AG04450 (cell line): ENCODE results near the gene PANX2. TPM values are rescaled to one million over a fixed set of nuclear protein-coding genes. Genes with fewer than 3 reads are reported as not detected.
"Not testable (repeated sequence)": the region's sequence is repeated elsewhere in the genome, so short reads cannot be mapped to it uniquely, and the experiment has no call there.

Experiments
- CTCF ChIA-PET: fragments of 300-600, 350-600 bp; formaldehyde crosslinking; extraction: SDS; loops from one replicate; lab custom pipeline; 2022; ENCODE audit warnings: antibody characterized with exemption, inconsistent platforms; lab: Charles Lee
- POLR2A ChIA-PET: fragments of 350-600 bp; formaldehyde crosslinking; extraction: SDS; loops from one replicate; lab custom pipeline; 2021; ENCODE audit warnings: antibody characterized with exemption, inconsistent platforms; lab: Yijun Ruan, JAX
- DNase-seq: peaks from one replicate; pipeline ENCODE4 v3.0.0-alpha.2; 2011; ENCODE audit warnings: low read depth, low spot score
- H3K27ac ChIP-seq: one replicate; pipeline ENCODE4 v1.5.1; 2012; ENCODE audit warnings: low read depth, low read length, control low read depth
- H3K27me3 ChIP-seq: one replicate; pipeline ENCODE4 v1.6.0; 2012; ENCODE audit warnings: low read length; ENCODE audit not compliant: control insufficient read depth, insufficient read depth
- H3K4me3 ChIP-seq: 2 replicates; pipeline ENCODE4 v1.5.1; 2011; ENCODE audit warnings: mild to moderate bottlenecking, low read depth, low read length, control low read depth
- H3K9me3 ChIP-seq: 2 replicates; pipeline ENCODE4 v1.5.1; 2012; ENCODE audit warnings: low read length; ENCODE audit not compliant: control insufficient read depth, insufficient read depth
- polyA plus RNA-seq: library from polyadenylated mRNA; depleted of rRNA; stranded (reverse); fragments of >200 nt; gene quantifications from 2 replicates; pipeline ENCODE4 v1.2.3, GENCODE V29; 2011
- TF ChIP-seq, protein P1 (sequence below): IDR thresholded peaks from 2 replicates; pipeline ENCODE4 v1.5.1; 2011; ENCODE audit warnings: low read depth, low read length, control low read depth, inconsistent platforms

The PANX2 gene
- polyA plus RNA-seq, 1 experiment = 0.93 TPM

DNA sequence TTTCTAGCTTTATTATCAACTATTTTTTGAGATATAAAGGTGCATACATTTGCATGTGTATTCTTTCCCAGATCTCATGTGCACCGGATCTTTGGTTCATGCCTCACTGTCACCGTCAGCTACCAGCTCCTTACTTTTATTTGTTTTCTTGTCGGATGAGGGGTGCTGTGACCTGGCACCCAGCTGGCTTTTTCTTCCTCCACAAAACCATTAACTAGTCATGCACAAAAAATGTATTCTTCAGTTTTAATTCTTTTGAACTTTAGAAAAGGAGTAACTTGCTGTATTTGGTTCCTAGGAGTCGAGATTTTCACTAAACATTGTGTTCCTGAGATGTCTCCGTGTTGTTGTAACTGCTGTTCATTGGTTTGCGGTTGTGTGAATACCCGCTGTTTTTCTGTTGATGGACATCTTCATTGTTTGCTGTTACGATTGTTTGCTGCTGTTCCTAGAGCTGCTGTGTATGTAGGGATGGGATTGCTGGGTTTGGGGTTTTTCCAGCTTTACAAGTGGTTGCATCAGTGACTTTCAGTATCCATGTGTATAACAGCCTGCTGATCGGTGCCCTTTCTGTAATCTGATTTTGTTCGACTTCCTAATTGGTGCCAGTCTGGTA, 41.3 kb upstream of the PANX2 start:
- TF ChIP-seq, protein P1, sequence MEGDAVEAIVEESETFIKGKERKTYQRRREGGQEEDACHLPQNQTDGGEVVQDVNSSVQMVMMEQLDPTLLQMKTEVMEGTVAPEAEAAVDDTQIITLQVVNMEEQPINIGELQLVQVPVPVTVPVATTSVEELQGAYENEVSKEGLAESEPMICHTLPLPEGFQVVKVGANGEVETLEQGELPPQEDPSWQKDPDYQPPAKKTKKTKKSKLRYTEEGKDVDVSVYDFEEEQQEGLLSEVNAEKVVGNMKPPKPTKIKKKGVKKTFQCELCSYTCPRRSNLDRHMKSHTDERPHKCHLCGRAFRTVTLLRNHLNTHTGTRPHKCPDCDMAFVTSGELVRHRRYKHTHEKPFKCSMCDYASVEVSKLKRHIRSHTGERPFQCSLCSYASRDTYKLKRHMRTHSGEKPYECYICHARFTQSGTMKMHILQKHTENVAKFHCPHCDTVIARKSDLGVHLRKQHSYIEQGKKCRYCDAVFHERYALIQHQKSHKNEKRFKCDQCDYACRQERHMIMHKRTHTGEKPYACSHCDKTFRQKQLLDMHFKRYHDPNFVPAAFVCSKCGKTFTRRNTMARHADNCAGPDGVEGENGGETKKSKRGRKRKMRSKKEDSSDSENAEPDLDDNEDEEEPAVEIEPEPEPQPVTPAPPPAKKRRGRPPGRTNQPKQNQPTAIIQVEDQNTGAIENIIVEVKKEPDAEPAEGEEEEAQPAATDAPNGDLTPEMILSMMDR = no peak
- Histone ChIP-seq H3K27me3 (no peaks in the 10 kb centered on the region), H3K4me3 (no peak overlapping the region), H3K27ac (no peak overlapping the region), H3K9me3 (no peaks in the 10 kb centered on the region; the same call in 1 of the 2 replicates)
- POLR2A ChIA-PET = interaction anchor here (0.8 kb wide), 1 partner anchor 13 kb away, joined by 3 read pairs; no protein-coding TSS in a partner anchor
- CTCF ChIA-PET = interaction anchor here (1.4 kb wide), 1 partner anchor 16 kb away, joined by 3 read pairs; no protein-coding TSS in a partner anchor
- no peak for DNase-seq

DNA sequence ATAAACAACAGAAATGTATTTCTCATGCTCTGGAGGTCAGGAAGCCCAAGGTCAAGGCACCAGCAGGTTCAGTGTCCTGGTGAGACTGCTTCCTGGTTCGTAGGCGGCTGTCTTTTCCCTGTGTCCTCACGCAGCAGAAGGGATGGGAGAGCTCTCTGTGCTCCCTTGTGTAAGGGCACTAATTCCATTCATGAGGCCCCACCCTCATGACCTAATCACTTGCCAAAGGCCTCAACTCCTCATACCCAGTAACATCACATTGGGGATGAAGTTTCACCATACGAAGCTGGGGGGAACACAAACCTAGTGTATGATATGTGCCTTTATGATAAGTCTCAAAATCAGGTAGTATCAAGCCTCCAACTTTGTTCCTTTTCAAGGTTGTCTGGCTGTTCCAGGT, 38.6 kb upstream of the PANX2 start:
- H3K27me3 ChIP-seq = no peaks in the 10 kb centered on the region
- no peak for DNase-seq
- TF ChIP-seq, protein P1 = no peak
- CTCF ChIA-PET = no interaction called here
- POLR2A ChIA-PET = no interaction called here
- no peaks in the 10 kb centered on the region for H3K9me3 ChIP-seq
- H3K27ac ChIP-seq = no peak overlapping the region
- no peak overlapping the region for H3K4me3 ChIP-seq

DNA sequence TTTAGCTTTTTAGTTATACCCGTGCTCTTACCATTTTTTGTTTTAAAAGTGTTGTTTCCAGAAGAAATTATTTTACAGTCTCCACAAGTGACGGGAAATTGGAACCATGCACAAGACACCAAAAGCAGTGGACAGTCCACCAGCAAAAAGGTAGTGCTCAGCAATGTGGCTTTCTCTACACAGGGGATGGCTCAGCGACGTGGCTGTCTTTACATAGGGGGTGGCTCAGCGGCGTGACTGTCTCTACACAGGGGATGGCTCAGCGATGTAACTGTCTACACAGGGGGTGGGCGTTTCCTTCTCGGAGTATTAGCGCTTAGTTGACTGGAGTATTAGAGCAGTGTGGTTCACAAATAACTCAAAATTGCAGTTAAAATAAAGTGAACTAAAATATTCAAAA, 36.0 kb upstream of the PANX2 start:
- Histone ChIP-seq H3K4me3 (no peak overlapping the region), H3K9me3 (no peaks in the 10 kb centered on the region), H3K27ac (no peak overlapping the region), H3K27me3 (no peaks in the 10 kb centered on the region)
- CTCF ChIA-PET = no interaction called here
- no peak for DNase-seq
- POLR2A ChIA-PET = no interaction called here
- TF ChIP-seq, protein P1 = no peak

DNA sequence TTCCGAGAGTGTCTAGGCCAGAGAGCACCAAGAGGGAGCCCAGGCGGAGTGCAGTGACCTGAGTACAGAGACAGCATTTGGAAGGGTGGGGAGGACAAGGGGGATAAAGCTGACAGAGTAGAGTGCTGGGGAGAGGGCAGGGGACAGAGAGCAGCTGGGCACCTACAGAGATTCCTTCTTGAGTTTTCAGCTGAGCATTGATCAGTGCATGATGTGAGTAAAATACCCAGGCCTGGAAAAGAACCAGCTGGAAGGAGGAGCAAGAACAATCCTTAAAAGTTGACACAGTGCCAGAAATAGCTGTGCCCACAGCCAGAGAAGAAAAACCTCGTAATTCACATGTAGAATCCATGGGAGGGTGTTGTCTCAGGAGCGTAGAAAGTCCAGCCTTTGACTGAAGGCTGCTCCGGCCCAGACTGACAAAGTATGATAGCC, 33.9 kb upstream of the PANX2 start:
- DNase-seq = no peak
- POLR2A ChIA-PET = interaction anchor here (0.6 kb wide), 1 partner anchor 23 kb away, joined by 8 read pairs; no protein-coding TSS in a partner anchor

DNA sequence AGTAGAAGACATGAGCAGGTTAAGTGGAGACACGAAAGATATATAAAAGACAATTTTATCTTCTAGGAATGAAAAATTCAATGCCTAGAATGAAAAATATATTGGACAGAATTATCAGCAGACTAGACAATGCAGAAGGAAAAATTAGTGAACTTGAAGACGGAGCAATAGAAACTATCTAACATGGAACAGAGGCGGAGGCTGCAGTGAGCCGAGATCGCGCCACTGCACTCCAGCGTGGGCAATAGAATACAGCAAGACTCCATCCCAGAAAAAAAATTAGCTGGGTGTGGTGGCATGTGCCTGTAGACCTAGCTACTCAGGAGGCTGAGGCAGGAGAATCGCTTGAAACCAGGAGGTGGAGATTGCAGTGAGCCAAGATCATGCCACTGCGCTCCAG, 33.3 kb upstream of the PANX2 start:
- not testable (repeated sequence) for H3K4me3 ChIP-seq, H3K9me3 ChIP-seq

More for the DNA sequence above, 33.9 kb upstream of the PANX2 start:
- CTCF ChIA-PET = no interaction called here
- no peak overlapping the region for H3K4me3 ChIP-seq
- no peak overlapping the region for H3K27ac ChIP-seq
- TF ChIP-seq, protein P1 = no peak
- H3K27me3 ChIP-seq = no peaks in the 10 kb centered on the region
- H3K9me3 ChIP-seq = no peaks in the 10 kb centered on the region

More for the DNA sequence above, 33.3 kb upstream of the PANX2 start:
- H3K27ac ChIP-seq, H3K27me3 ChIP-seq, POLR2A ChIA-PET, DNase-seq, CTCF ChIA-PET: not testable (repeated sequence)
